Spleen (tissue), 11 donors: ENCODE measurements around the gene BANF2. TPM values are rescaled to one million over a fixed set of nuclear protein-coding genes. Genes with fewer than 3 reads are reported as not detected.

ENCODE experiments used
- DNase-seq: peaks from one replicate; pipeline ENCODE4 v3.0.0-alpha.2; 2020
- H3K27ac ChIP-seq, 8 donors: fragments of 200-600 bp; sonication (generic) in 7 of 8; 1 replicate in 4 of 8; 2 replicates in 4 of 8; pipeline versions ENCODE4 v1.5.0 to v1.8.0; 2016 to 2021; ENCODE audit warnings: inconsistent platforms in 4 of 8, mild to moderate bottlenecking in 4 of 8, moderate library complexity in 1 of 8
- H3K27me3 ChIP-seq, 7 donors: fragments of 200-600 bp; sonication (generic) in 6 of 7; replicated peaks in 1 of 7; 1 replicate in 4 of 7; 2 replicates in 3 of 7; pipeline versions ENCODE4 v1.5.0 to v1.8.0; 2016 to 2021; ENCODE audit warnings: inconsistent platforms in 3 of 7, mild to moderate bottlenecking in 1 of 7
- H3K36me3 ChIP-seq, 6 donors: fragments of 200-600 bp; sonication (generic) in 5 of 6; 1 replicate in 4 of 6; 2 replicates in 2 of 6; pipeline versions ENCODE4 v1.5.0 to v1.8.0; 2016 to 2021; ENCODE audit warnings: inconsistent platforms in 2 of 6
- H3K4me1 ChIP-seq, 6 donors: fragments of 200-600 bp; sonication (generic) in 5 of 6; 1 replicate in 3 of 6; 2 replicates in 3 of 6; pipeline versions ENCODE4 v1.5.0 to v1.8.0; 2016 to 2021; ENCODE audit warnings: inconsistent platforms in 3 of 6
- H3K4me3 ChIP-seq, 8 donors: fragments of 200-600 bp; sonication (generic) in 7 of 8; 1 replicate in 4 of 8; 2 replicates in 4 of 8; pipeline versions ENCODE4 v1.5.0 to v1.8.0; 2016 to 2021; ENCODE audit warnings: inconsistent platforms in 4 of 8, mild to moderate bottlenecking in 4 of 8, moderate library complexity in 2 of 8
- H3K9me3 ChIP-seq, 8 donors: fragments of 200-600 bp; sonication (generic) in 7 of 8; 1 replicate in 4 of 8; 2 replicates in 4 of 8; pipeline versions ENCODE4 v1.5.0 to v1.8.0; 2016 to 2021; ENCODE audit warnings: inconsistent platforms in 4 of 8
- POLR2A ChIP-seq, 3 donors: fragments of 450-650 bp; IDR thresholded peaks; one replicate each; pipeline ENCODE4 v1.5.1; 2017; ENCODE audit warnings: antibody characterized with exemption in 3 of 3, mild to moderate bottlenecking in 1 of 3
- POLR2AphosphoS5 ChIP-seq, 3 donors: sonication (generic); formaldehyde crosslinking; IDR thresholded peaks; one replicate each; pipeline ENCODE4 v1.5.1; 2017; ENCODE audit warnings: antibody characterized with exemption in 3 of 3
- WGBS, 5 donors: extraction: QIAGEN DNeasy Blood & Tissue Kit in 3 of 5; methylation state at CpG; one replicate each; pipeline versions ENCODE4 v1.1.5 to v1.1.7; 2013 to 2018; 5-methylcytosine and 5-hydroxymethylcytosine counted together
- intact Hi-C: fragments of 100-400 bp; cut with DNase I; formaldehyde crosslinking; loops from one replicate; pipeline ENCODE4 v1.15.0; 2023; ENCODE audit warnings: low total_unique reads
- polyA plus RNA-seq, 3 donors: library from polyadenylated mRNA; stranded (reverse); fragments of 200-250 nt; gene quantifications; one replicate each; pipeline ENCODE4 v1.2.1, GENCODE V29; 2013
- total RNA-seq, 7 donors: library from RNA; depleted of rRNA in 3 of 7; stranded (reverse); fragments of >200 nt in 3 of 7; fragmentation: NEBNext Ultra II Directional in 4 of 7; extraction: Animal tissue kit (Norgen Biotek cat#: 25700) in 4 of 7; gene quantifications; one replicate each; pipeline versions ENCODE4 v1.1.0 to v1.2.1, GENCODE V29; 2016 to 2021
- TF ChIP-seq, protein P1 (sequence below), 11 experiments: fragments of 200-600 bp in 7 of 11; fragments of 450-650 bp in 4 of 11; sonication (generic) in 4 of 11; IDR thresholded peaks in 8 of 11; conservative IDR thresholded peaks in 3 of 11; 1 replicate in 7 of 11; 2 replicates in 4 of 11; pipeline versions ENCODE4 v1.4.0 to v1.8.0; 2016 to 2021; ENCODE audit warnings: antibody characterized with exemption in 11 of 11, inconsistent platforms in 4 of 11, mild to moderate bottlenecking in 1 of 11
- donor health status: healthy with polysubstance abuse.
- donor health status: DM: no; HTN: no; CAD: no; lungs with moderate emphysema.
- donor health status: DM: no; HTN: no; CAD: no.
- donor health status: Bipolar disorder and iron deficiency.
- donor health status: healthy.
- donor health status: DM: no; HTN: no; CAD: no.
- donor health status: DM: yes; HTN: yes; CAD: no.

Gene BANF2
- total and polyA plus RNA-seq, 10 donors, result not detected

DNA sequence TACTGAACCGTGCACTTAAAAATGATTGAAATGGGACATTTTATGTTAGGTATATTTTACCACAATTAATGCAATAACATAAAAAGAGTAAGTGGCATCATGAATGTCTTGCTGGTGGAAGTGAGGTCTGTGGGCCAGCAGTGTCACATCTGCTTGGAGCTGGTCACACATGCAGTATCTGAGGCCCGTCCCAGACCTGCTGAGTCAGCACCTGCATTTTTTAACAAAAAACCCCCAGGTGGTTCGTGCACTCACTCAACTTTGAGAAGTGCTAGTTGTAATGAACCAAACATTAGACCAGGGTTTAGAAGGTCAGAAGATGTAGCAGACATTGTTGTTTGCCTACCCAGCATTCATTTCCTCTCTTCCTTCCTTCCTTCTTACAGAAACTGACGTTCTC lies 21.0 kb downstream of the BANF2 start:
- WGBS, 5 donors, result 57 to 73% (median 64%) methylated on average over 4 of the region's 4 CpGs
- intact Hi-C loops, result no loop called here
- TF ChIP-seq, protein P1, sequence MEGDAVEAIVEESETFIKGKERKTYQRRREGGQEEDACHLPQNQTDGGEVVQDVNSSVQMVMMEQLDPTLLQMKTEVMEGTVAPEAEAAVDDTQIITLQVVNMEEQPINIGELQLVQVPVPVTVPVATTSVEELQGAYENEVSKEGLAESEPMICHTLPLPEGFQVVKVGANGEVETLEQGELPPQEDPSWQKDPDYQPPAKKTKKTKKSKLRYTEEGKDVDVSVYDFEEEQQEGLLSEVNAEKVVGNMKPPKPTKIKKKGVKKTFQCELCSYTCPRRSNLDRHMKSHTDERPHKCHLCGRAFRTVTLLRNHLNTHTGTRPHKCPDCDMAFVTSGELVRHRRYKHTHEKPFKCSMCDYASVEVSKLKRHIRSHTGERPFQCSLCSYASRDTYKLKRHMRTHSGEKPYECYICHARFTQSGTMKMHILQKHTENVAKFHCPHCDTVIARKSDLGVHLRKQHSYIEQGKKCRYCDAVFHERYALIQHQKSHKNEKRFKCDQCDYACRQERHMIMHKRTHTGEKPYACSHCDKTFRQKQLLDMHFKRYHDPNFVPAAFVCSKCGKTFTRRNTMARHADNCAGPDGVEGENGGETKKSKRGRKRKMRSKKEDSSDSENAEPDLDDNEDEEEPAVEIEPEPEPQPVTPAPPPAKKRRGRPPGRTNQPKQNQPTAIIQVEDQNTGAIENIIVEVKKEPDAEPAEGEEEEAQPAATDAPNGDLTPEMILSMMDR (IDR thresholded peaks at IDR 0.05 in 8 of 11, conservative IDR thresholded peaks at IDR 0.05 in 3 of 11), result no peak
- TF ChIP-seq POLR2A (IDR thresholded peaks at IDR 0.05) (no peak), POLR2AphosphoS5 (IDR thresholded peaks at IDR 0.05) (no peak)
- H3K27ac ChIP-seq, result no peak overlapping the region
- no peaks in the 10 kb centered on the region for H3K27me3 ChIP-seq
- H3K36me3 ChIP-seq, result no peaks in the 10 kb centered on the region
- no peaks in the 10 kb centered on the region for H3K4me1 ChIP-seq
- DNase-seq, result no peak
- H3K9me3 ChIP-seq, result no peaks in the 10 kb centered on the region
- no peak overlapping the region for H3K4me3 ChIP-seq

DNA sequence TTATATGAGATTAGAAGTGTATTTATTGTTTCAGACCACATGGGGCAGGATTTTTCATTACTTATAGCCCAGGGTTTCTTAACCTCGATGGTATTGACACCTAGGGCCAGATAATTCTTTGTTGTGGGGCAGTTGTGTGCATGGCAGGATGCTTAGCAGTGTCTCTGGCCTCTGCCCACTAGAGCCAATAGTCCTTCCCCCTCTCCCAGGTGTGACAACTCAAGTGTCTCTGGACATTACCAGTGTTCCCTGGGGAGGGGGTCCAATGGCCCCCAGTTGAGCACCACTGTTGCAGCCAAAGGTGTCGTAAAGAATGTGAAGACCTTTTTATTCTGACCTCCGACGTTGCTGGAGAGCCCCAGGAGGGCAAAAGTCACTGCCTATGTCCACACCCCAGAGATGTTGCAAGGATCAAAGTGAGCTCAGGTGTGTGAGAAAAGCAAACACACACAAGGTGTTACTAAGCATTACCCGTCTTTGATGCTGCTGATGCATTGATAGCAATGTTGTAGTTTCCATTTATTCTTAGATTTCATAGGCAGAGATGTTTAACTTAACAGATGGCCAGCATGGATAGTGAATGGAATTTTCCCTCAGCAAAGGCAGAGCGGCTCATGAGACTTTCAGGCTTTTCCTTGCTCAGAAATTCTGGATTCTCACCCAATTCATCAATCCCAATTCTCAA lies 22.2 kb downstream of the BANF2 start:
- intact Hi-C loops, result no loop called here
- Histone ChIP-seq H3K9me3 (no peaks in the 10 kb centered on the region), H3K4me3 (no peak overlapping the region), H3K27me3 (no peaks in the 10 kb centered on the region), H3K36me3 (no peaks in the 10 kb centered on the region), H3K27ac (no peak overlapping the region), H3K4me1 (no peaks in the 10 kb centered on the region)
- 58 to 70% (median 62%) methylated on average over 6 of the region's 6 CpGs for WGBS, 5 donors
- TF ChIP-seq, protein P1 (IDR thresholded peaks at IDR 0.05 in 8 of 11, conservative IDR thresholded peaks at IDR 0.05 in 3 of 11), result no peak
- no peak for DNase-seq

- Histone ChIP-seq H3K36me3 (no peaks in the 10 kb centered on the region), H3K27ac (no peak overlapping the region), H3K4me3 (no peak overlapping the region), H3K4me1 (no peaks in the 10 kb centered on the region), H3K9me3 (no peaks in the 10 kb centered on the region), H3K27me3 (no peaks in the 10 kb centered on the region)
- TF ChIP-seq, protein P1 (IDR thresholded peaks at IDR 0.05 in 8 of 11, conservative IDR thresholded peaks at IDR 0.05 in 3 of 11), result no peak
- no peak for TF ChIP-seq POLR2A (IDR thresholded peaks at IDR 0.05)
- TF ChIP-seq POLR2AphosphoS5 (IDR thresholded peaks at IDR 0.05), result no peak
- intact Hi-C loops, result no loop called here
- WGBS, 5 donors, result 83 to 87% (median 86%) methylated on average over 14 of the region's 14 CpGs
- DNase-seq, result no peak
Measured at GRCh38 chr20:17722493-17723300, 22.9 kb downstream of the BANF2 start.

DNA sequence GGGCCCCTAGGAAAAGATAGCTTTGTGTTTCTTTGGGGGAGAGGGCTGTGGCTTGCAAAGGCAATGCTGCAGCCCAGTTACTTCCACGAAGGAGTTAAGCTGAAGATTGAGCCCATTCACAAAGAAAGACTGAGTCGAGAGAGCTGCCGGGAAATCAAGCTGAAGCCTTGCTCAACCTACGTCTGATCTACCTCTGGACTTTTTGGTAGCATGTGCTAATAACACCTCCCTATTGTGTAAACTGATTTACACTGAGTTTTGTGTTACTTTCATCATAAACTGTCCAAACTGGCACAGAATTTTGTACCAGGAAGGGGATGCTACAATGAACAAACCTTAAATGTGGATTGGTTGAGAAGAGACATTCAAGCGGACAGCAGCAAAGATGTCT lies 23.5 kb downstream of the BANF2 start:
- H3K9me3 ChIP-seq, result no peaks in the 10 kb centered on the region
- TF ChIP-seq, protein P1 (IDR thresholded peaks at IDR 0.05 in 8 of 11, conservative IDR thresholded peaks at IDR 0.05 in 3 of 11), result no peak
- TF ChIP-seq POLR2AphosphoS5 (IDR thresholded peaks at IDR 0.05) (no peak), POLR2A (IDR thresholded peaks at IDR 0.05) (no peak)
- no peaks in the 10 kb centered on the region for H3K4me1 ChIP-seq
- H3K4me3 ChIP-seq, result no peak overlapping the region
- intact Hi-C loops, result no loop called here
- no peak overlapping the region for H3K27ac ChIP-seq
- H3K27me3 ChIP-seq, result peaks cover 0 to 6% (median 0%) of the 10 kb centered on the region in 7 donors
- WGBS, 5 donors, result 82 to 93% (median 88%) methylated on average over 5 of the region's 5 CpGs
- H3K36me3 ChIP-seq, result no peaks in the 10 kb centered on the region
- no peak for DNase-seq
